MCF 10A (cell line): ENCODE results near the gene ADM2. TPM values are rescaled to one million over a fixed set of nuclear protein-coding genes. Genes with fewer than 3 reads are reported as not detected.

ENCODE experiments used
- BruUV-seq: library from RNA; stranded (reverse); fragments of 400-500 nt; replicated peaks from 2 replicates; lab custom pipeline; 2021; lab: Mats Ljungman, UMichigan
- CTCF ChIA-PET: fragments of 300-600 bp; sonication (Branson Sonifier 250); formaldehyde crosslinking; extraction: SDS; loops from one replicate; lab custom pipeline; 2021; ENCODE audit warnings: antibody characterized with exemption, inconsistent platforms; lab: Yijun Ruan, JAX
- POLR2A ChIA-PET: fragments of 300-600, 350-650 bp; sonication (Branson Sonifier 250); formaldehyde crosslinking; extraction: SDS; loops from one replicate; lab custom pipeline; 2020; ENCODE audit warnings: antibody characterized with exemption, inconsistent platforms; lab: Yijun Ruan, JAX
- DNase-seq: peaks from one replicate; pipeline ENCODE4 v3.0.0-alpha.2; 2018; ENCODE audit not compliant: unreplicated experiment
- H3K27ac Mint-ChIP-seq: one replicate; pipeline ENCODE4 v1.8.0; 2022; ENCODE audit warnings: mild to moderate bottlenecking, low read depth, mixed read lengths; ENCODE audit not compliant: unreplicated experiment
- H3K27me3 Mint-ChIP-seq: one replicate; pipeline ENCODE4 v1.8.0; 2022; ENCODE audit warnings: mixed read lengths; ENCODE audit not compliant: insufficient read depth, unreplicated experiment
- H3K36me3 Mint-ChIP-seq: one replicate; pipeline ENCODE4 v1.8.0; 2022; ENCODE audit warnings: mild to moderate bottlenecking, moderate library complexity, mixed read lengths; ENCODE audit not compliant: insufficient read depth, unreplicated experiment
- H3K4me1 Mint-ChIP-seq: one replicate; pipeline ENCODE4 v1.8.0; 2022; ENCODE audit warnings: mixed read lengths; ENCODE audit not compliant: insufficient read depth, unreplicated experiment
- H3K4me3 Mint-ChIP-seq: one replicate; pipeline ENCODE4 v1.8.0; 2022; ENCODE audit warnings: mild to moderate bottlenecking, moderate library complexity, mixed read lengths; ENCODE audit not compliant: unreplicated experiment
- H3K9me3 Mint-ChIP-seq: one replicate; pipeline ENCODE4 v1.8.0; 2022; ENCODE audit warnings: mixed read lengths; ENCODE audit not compliant: unreplicated experiment
- CTCF ChIP-seq: fragments of 200-600 bp; IDR thresholded peaks from one replicate; pipeline ENCODE4 v1.8.0; 2022; ENCODE audit warnings: antibody characterized with exemption, mild to moderate bottlenecking; ENCODE audit not compliant: unreplicated experiment
- intact Hi-C: fragments of 100-400 bp; cut with micrococcal nuclease; formaldehyde crosslinking; loops from 2 replicates; pipeline ENCODE4 v1.14.1; 2022
- total RNA-seq: library from RNA; stranded (reverse); gene quantifications from 2 replicates; pipeline ENCODE4 v1.2.3, GENCODE V29; 2022

ADM2 gene
- total RNA-seq, 1 experiment from 2014 or later = 39.7 TPM

GRCh38 chr22:50452649-50453048 is 28.7 kb upstream of the ADM2 start:
- no TSS peak for BruUV-seq
- Mint-ChIP-seq H3K27me3 (no peaks in the 10 kb centered on the region), H3K4me1 (no peaks in the 10 kb centered on the region), H3K36me3 (peaks cover 62% of the 10 kb centered on the region), H3K9me3 (no peaks in the 10 kb centered on the region), H3K27ac (no peak overlapping the region), H3K4me3 (no peak overlapping the region)
- CTCF ChIA-PET = interaction anchor here (0.6 to 1.0 kb wide), 3 partner anchors 9 to 240 kb away, joined by 3 to 4 read pairs (median 3); no protein-coding TSS in a partner anchor
- intact Hi-C loops = no loop called here
- POLR2A ChIA-PET = interaction anchor here (0.6 to 0.8 kb wide), 3 partner anchors 17 to 45 kb away, joined by 3 read pairs; no protein-coding TSS in a partner anchor
- DNase-seq = no peak
- TF ChIP-seq CTCF = no peak

- H3K27ac Mint-ChIP-seq = no peak overlapping the region
- H3K4me3 Mint-ChIP-seq = no peak overlapping the region
- TF ChIP-seq CTCF = no peak
- DNase-seq = no peak
- POLR2A ChIA-PET = no interaction called here
- no peaks in the 10 kb centered on the region for H3K27me3 Mint-ChIP-seq
- H3K4me1 Mint-ChIP-seq = no peaks in the 10 kb centered on the region
- intact Hi-C loops = no loop called here
- H3K36me3 Mint-ChIP-seq = peaks cover 56% of the 10 kb centered on the region
- CTCF ChIA-PET = interaction anchor here (0.5 to 1.1 kb wide), 3 partner anchors 18 to 237 kb away, joined by 3 to 5 read pairs (median 4); no protein-coding TSS in a partner anchor
- H3K9me3 Mint-ChIP-seq = no peaks in the 10 kb centered on the region
- TSS peak; percentile 11 for BruUV-seq
Measured at GRCh38 chr22:50454556-50455075, 26.7 kb upstream of the ADM2 start.

DNA sequence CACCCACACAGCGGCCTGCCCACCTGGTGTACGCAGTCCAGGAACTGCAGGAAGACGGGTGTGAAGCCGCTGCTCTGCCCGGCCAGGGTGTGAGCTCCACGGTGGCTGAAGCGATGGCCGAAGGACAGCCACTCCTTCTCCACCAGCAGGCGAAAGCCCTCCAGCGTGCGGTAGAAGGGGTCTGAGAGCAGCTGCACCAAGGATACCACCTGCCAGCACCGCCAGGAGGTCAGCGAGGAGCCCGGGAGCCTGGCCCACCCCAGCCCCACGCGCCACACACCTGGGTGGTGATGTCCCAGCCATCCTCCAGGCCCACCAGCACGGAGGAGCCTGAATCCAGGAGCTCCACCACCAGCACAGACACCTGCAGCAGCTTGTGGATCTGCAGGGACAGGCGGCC is 26.1 kb upstream of the ADM2 start:
- ChIA-PET CTCF (interaction anchor here (0.5 to 1.1 kb wide), 4 partner anchors 17 to 96 kb away, joined by 3 to 5 read pairs (median 4); no protein-coding TSS in a partner anchor), POLR2A (no interaction called here)
- intact Hi-C loops = no loop called here
- no peak overlapping the region for H3K27ac Mint-ChIP-seq
- no peaks in the 10 kb centered on the region for H3K27me3 Mint-ChIP-seq
- H3K9me3 Mint-ChIP-seq = no peaks in the 10 kb centered on the region
- H3K4me1 Mint-ChIP-seq = no peaks in the 10 kb centered on the region
- no peak for DNase-seq
- no TSS peak for BruUV-seq
- peaks cover 51% of the 10 kb centered on the region for H3K36me3 Mint-ChIP-seq
- no peak overlapping the region for H3K4me3 Mint-ChIP-seq
- TF ChIP-seq CTCF = no peak

DNA sequence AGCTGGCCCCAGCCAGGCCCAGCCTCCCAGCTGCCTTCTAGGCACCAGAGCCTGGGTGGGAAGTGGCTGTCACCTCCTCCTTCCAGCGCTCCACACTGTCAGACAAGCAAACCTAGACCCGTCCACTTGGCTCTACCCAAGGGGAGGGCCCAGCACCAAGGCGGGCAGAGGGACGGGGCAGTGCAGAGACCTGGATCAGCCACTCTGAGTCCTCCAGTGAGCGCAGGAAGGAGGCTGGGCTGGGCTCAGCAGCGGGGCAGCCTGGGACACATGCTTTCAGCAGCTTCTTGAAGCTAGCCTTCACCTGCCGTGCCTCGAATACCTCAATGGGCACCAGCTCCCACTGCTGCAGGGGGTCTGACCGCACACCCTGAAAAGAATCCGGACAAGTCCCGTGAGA is 25.3 kb upstream of the ADM2 start:
- ChIA-PET POLR2A (interaction anchor here (1.5 to 1.7 kb wide), 2 partner anchors 13 to 165 kb away, joined by 3 to 6 read pairs; no protein-coding TSS in a partner anchor), CTCF (interaction anchor here (0.6 to 0.7 kb wide), 4 partner anchors 30 to 217 kb away, joined by 3 to 6 read pairs (median 3); partner anchors contain the start of gene MIOX)
- intact Hi-C loops = no loop called here
- no peak for DNase-seq
- TF ChIP-seq CTCF = no peak
- Mint-ChIP-seq H3K9me3 (no peaks in the 10 kb centered on the region), H3K36me3 (peaks cover 51% of the 10 kb centered on the region), H3K27ac (no peak overlapping the region), H3K27me3 (no peaks in the 10 kb centered on the region), H3K4me3 (no peak overlapping the region), H3K4me1 (no peaks in the 10 kb centered on the region)
- no TSS peak for BruUV-seq
